HTR-8/SVneo (cell line): ENCODE results near the gene LRBA.
A peak's percentile ranks its signal among the peaks of the same experiment; 100 is the strongest.
"Not testable (repeated sequence)": the region's sequence is repeated elsewhere in the genome, so short reads cannot be mapped to it uniquely, and the experiment has no call there.

Experiments
- DNase-seq: peaks from one replicate; pipeline ENCODE4 v3.0.0; 2011; ENCODE audit warnings: low spot score, mixed read lengths; ENCODE audit not compliant: insufficient read length
- FAIRE-seq: peaks from 2 replicates; lab custom pipeline; 2011; peaks lifted over from hg19 to GRCh38; lab: Jason Lieb, UNC

The LRBA gene

GRCh38 chr4:150582873-150583286, 432.2 kb downstream of the LRBA start:
- DNase-seq (peak; percentile 21), FAIRE-seq (peak; percentile 76)

GRCh38 chr4:150582146-150582872, 432.8 kb downstream of the LRBA start, which contains the start of gene MAB21L2:
Gene MAB21L2, plus strand, starts transcription at chr4:150582151. Its CDS starts 879 bp downstream, at chr4:150583030.
- FAIRE-seq = no peak
- peak; percentile 19 for DNase-seq

- FAIRE-seq (peak; percentile 69), DNase-seq (peak; percentile 59)
Measured at GRCh38 chr4:150581641-150582051, 433.4 kb downstream of the LRBA start.

- no peak for FAIRE-seq
Measured at GRCh38 chr4:150581056-150581605, 434.0 kb downstream of the LRBA start.

GRCh38 chr4:150580306-150580705, 434.8 kb downstream of the LRBA start:
- DNase-seq = no peak
- no peak for FAIRE-seq

More at GRCh38 chr4:150581056-150581605, 434.0 kb downstream of the LRBA start:
- no peak for DNase-seq

GRCh38 chr4:150579551-150580234, 435.4 kb downstream of the LRBA start:
- FAIRE-seq = peak; percentile 55
- peak; percentile 21 for DNase-seq

- DNase-seq = no peak
- no peak for FAIRE-seq
Measured at GRCh38 chr4:150578745-150579501, 436.2 kb downstream of the LRBA start.

- DNase-seq = no peak
- no peak for FAIRE-seq
Measured at GRCh38 chr4:150577796-150578195, 437.3 kb downstream of the LRBA start.

GRCh38 chr4:150574678-150575077, 440.4 kb downstream of the LRBA start:
- FAIRE-seq (no peak), DNase-seq (no peak)

- no peak for FAIRE-seq
- no peak for DNase-seq
Measured at GRCh38 chr4:150573534-150573933, 441.6 kb downstream of the LRBA start.

- FAIRE-seq (no peak), DNase-seq (no peak)
Measured at GRCh38 chr4:150572704-150573504, 442.2 kb downstream of the LRBA start.

- FAIRE-seq = no peak
- DNase-seq = no peak
Measured at GRCh38 chr4:150570862-150571261, 444.2 kb downstream of the LRBA start.

- DNase-seq (no peak), FAIRE-seq (no peak)
Measured at GRCh38 chr4:150569998-150570535, 445.0 kb downstream of the LRBA start.

GRCh38 chr4:150569384-150569987, 445.6 kb downstream of the LRBA start:
- FAIRE-seq (no peak), DNase-seq (peak; percentile 17)

- no peak for FAIRE-seq
- DNase-seq = no peak
Measured at GRCh38 chr4:150567070-150567469, 448.0 kb downstream of the LRBA start.

GRCh38 chr4:150564967-150565366, 450.1 kb downstream of the LRBA start:
- FAIRE-seq = not testable (repeated sequence)

GRCh38 chr4:150562751-150563150, 452.3 kb downstream of the LRBA start:
- no peak for FAIRE-seq

More at GRCh38 chr4:150564967-150565366, 450.1 kb downstream of the LRBA start:
- DNase-seq = not testable (repeated sequence)

GRCh38 chr4:150562250-150562649, 452.8 kb downstream of the LRBA start:
- FAIRE-seq = no peak

More at GRCh38 chr4:150562751-150563150, 452.3 kb downstream of the LRBA start:
- DNase-seq = no peak

More at GRCh38 chr4:150562250-150562649, 452.8 kb downstream of the LRBA start:
- no peak for DNase-seq
